ENCODE data around the gene ZSCAN5A. TPM values are rescaled to one million over a fixed set of nuclear protein-coding genes. Genes with fewer than 3 reads are reported as not detected.
"Not testable (repeated sequence)": the region's sequence is repeated elsewhere in the genome, so short reads cannot be mapped to it uniquely, and the experiment has no call there.

The ZSCAN5A gene
- total RNA-seq, 1 donor from 2014 or later = 14.8 TPM

GRCh38 chr19:56312787-56313657 is 1.6 kb downstream of the ZSCAN5A start:
- ATAC-seq = no peak
- intact Hi-C loops (cut with DNase I) = no loop called here
- DNase-seq = no peak
- peak overlapping the region; percentile 95 for H3K27ac ChIP-seq
- no peaks in the 10 kb centered on the region for H3K27me3 ChIP-seq
- no peak for TF ChIP-seq CTCF (IDR thresholded peaks at IDR 0.05)
- H3K4me3 ChIP-seq = no peak overlapping the region
- peaks cover 15% of the 10 kb centered on the region for H3K4me1 ChIP-seq
- H3K36me3 ChIP-seq = no peaks in the 10 kb centered on the region
- H3K9me3 ChIP-seq = no peaks in the 10 kb centered on the region

- Histone ChIP-seq H3K36me3 (no peaks in the 10 kb centered on the region), H3K27ac (no peak overlapping the region), H3K4me3 (no peak overlapping the region), H3K9me3 (no peaks in the 10 kb centered on the region), H3K27me3 (no peaks in the 10 kb centered on the region), H3K4me1 (peaks cover 15% of the 10 kb centered on the region)
- ATAC-seq = no peak
- intact Hi-C loops (cut with DNase I) = no loop called here
- no peak for DNase-seq
- no peak for TF ChIP-seq CTCF (IDR thresholded peaks at IDR 0.05)
Observed at GRCh38 chr19:56312342-56312741, 2.3 kb downstream of the ZSCAN5A start.

GRCh38 chr19:56310462-56310861 is 4.2 kb downstream of the ZSCAN5A start:
- Histone ChIP-seq H3K27me3 (no peaks in the 10 kb centered on the region), H3K36me3 (no peaks in the 10 kb centered on the region), H3K4me1 (peaks cover 10% of the 10 kb centered on the region), H3K27ac (no peak overlapping the region), H3K9me3 (no peaks in the 10 kb centered on the region), H3K4me3 (no peak overlapping the region)
- TF ChIP-seq CTCF (IDR thresholded peaks at IDR 0.05) = no peak
- ATAC-seq (no peak), DNase-seq (no peak)
- intact Hi-C loops (cut with DNase I) = no loop called here

GRCh38 chr19:56309511-56310185 is 5.0 kb downstream of the ZSCAN5A start:
- H3K36me3 ChIP-seq = no peaks in the 10 kb centered on the region
- peak; percentile 71 for TF ChIP-seq CTCF (IDR thresholded peaks at IDR 0.05)
- ATAC-seq = peak; percentile 86
- intact Hi-C loops (cut with DNase I) = no loop called here
- DNase-seq = peak; percentile 78
- H3K27me3 ChIP-seq = no peaks in the 10 kb centered on the region
- H3K4me1 ChIP-seq = peaks cover 9% of the 10 kb centered on the region
- H3K27ac ChIP-seq = no peak overlapping the region
- H3K9me3 ChIP-seq = no peaks in the 10 kb centered on the region
- H3K4me3 ChIP-seq = no peak overlapping the region

GRCh38 chr19:56308792-56309191 is 5.8 kb downstream of the ZSCAN5A start:
- no peaks in the 10 kb centered on the region for H3K9me3 ChIP-seq
- TF ChIP-seq CTCF (IDR thresholded peaks at IDR 0.05) = no peak
- H3K36me3 ChIP-seq = no peaks in the 10 kb centered on the region
- ATAC-seq (no peak), DNase-seq (no peak)
- peaks cover 6% of the 10 kb centered on the region for H3K4me1 ChIP-seq
- no peak overlapping the region for H3K4me3 ChIP-seq
- intact Hi-C loops (cut with DNase I) = no loop called here
- H3K27me3 ChIP-seq = no peaks in the 10 kb centered on the region
- no peak overlapping the region for H3K27ac ChIP-seq

- DNase-seq; H3K9me3 ChIP-seq; intact Hi-C loops (cut with DNase I); H3K36me3 ChIP-seq; H3K4me3 ChIP-seq; H3K4me1 ChIP-seq; H3K27me3 ChIP-seq; ATAC-seq: not testable (repeated sequence)
- peak overlapping the region; percentile 71 for H3K27ac ChIP-seq
Observed at GRCh38 chr19:56307062-56307461, 7.6 kb downstream of the ZSCAN5A start.

Data from upper lobe of right lung (tissue), 1 donor.